ENCODE measurements around the gene HMCN1.

HMCN1 gene

DNA sequence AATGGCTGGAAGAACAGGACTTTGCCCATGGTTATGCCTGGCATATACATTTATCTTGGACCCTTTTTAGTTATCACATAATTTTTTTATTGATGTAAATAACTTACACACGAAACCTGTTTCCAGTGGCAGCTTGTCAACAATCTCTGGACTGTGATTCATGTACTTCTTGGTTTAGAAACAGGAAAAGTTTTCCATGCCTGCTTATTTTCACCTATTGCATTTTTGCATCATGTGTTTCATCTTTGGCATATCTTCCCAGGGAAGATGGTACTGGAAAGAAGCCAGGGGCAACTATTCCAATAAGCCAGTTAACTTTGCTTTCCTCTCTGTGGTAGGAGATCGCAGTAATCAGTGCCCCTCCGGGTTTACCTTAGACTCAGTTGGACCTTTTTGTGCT is 430.6 kb downstream of the HMCN1 start:
- TF ChIP-seq ARNT (IDR thresholded peaks at IDR 0.05): no peak
- DNase-seq (ENCODE audit: extremely low spot score): no peak
- ChIA-PET CTCF (interaction anchor here (0.8 to 1.5 kb wide), 2 partner anchors 9 to 54 kb away, joined by 3 to 5 read pairs; no protein-coding TSS in a partner anchor), POLR2A (no interaction called here)

DNA sequence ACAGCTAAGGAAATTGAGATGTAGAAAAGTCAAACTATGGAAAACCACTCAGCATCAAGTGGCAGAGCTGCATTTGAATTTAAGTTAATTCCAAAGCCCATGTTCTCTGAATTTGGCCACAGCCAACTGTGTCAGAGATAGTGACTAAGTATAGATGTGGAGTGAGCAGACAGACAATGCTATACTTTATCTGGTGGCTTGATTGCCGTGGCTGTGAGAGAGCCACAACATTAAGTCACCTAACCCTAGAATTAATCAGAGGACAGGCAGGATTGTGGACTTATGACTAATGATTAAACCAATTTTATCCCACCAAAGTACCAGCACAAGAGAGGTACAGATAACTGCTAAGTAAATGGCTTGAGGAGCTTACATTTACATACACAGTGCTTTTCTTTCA is 431.1 kb downstream of the HMCN1 start:
- ChIA-PET CTCF (interaction anchor here (1.5 kb wide), 1 partner anchor 10 kb away, joined by 5 read pairs; no protein-coding TSS in a partner anchor), POLR2A (no interaction called here)
- DNase-seq (ENCODE audit: extremely low spot score): no peak
- no peak for TF ChIP-seq SUZ12 (IDR thresholded peaks at IDR 0.05)
- TF ChIP-seq TARDBP (IDR thresholded peaks at IDR 0.05): no peak
- no peak for TF ChIP-seq ELF4 (IDR thresholded peaks at IDR 0.05)
- TF ChIP-seq ZNF384 (IDR thresholded peaks at IDR 0.05): no peak
- TF ChIP-seq HDGF (IDR thresholded peaks at IDR 0.05; ENCODE audit: borderline replicate concordance): no peak
- no peak for TF ChIP-seq NFRKB (IDR thresholded peaks at IDR 0.05)
- TF ChIP-seq FOXK2 (IDR thresholded peaks at IDR 0.05): no peak
- TF ChIP-seq ARNT (IDR thresholded peaks at IDR 0.05): no peak

DNA sequence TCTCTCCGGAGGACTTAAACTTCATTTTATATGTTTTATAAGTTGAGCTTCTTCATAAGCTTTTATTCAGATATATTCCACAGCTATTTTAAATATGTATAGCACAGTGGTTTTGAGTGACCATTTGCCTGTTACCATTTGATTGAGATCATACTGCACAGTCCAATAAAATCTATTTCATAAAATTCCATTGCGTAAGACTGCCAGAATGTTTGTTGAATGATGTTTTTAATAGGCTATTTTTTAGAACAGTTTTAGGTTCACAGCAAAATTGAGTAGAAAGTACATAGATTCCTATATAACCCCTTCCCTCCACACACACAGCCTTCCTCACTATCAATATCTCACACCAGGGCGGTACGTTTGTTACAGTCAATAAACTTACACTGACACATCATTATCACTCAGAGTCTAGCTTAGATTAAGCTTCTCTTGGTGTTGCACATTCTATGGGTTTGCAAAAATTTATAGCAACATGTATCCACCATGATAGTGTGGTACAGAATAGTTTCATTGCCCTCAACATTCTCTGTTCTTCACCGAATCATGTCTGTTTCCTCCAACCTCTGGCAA is 433.0 kb downstream of the HMCN1 start:
- ChIA-PET POLR2A (no interaction called here), CTCF (no interaction called here)
- no peak for DNase-seq (ENCODE audit: extremely low spot score)
- TF ChIP-seq L3MBTL2 (conservative IDR thresholded peaks at IDR 0.05): no peak

DNA sequence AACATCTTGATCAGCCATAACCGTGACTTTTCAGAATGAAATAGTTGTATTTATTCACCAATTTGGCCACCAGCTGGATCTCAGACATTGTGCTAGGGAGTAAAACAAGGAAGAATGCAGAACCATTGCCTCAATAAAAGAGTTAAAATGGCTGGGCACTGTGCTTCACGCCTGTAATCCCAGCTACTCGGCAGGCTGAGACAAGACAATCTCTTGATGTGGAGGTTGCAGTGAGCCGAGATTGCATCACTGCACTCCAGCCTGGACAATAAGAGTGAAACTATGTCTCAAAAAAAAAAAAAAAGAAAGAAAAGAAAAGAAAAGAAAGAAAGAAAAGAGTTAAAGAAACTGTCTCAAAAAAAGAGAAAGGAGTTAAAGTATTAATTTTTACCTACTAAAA is 441.4 kb downstream of the HMCN1 start:
- ChIA-PET CTCF (no interaction called here), POLR2A (no interaction called here)
- DNase-seq (ENCODE audit: extremely low spot score): no peak
- TF ChIP-seq FOXK2 (IDR thresholded peaks at IDR 0.05) (no peak), L3MBTL2 (conservative IDR thresholded peaks at IDR 0.05) (no peak), FOXM1 (IDR thresholded peaks at IDR 0.05; ENCODE audit: borderline replicate concordance) (no peak), CTBP1 (IDR thresholded peaks at IDR 0.05; ENCODE audit: borderline replicate concordance) (no peak), ARNT (IDR thresholded peaks at IDR 0.05) (no peak), TARDBP (IDR thresholded peaks at IDR 0.05) (no peak)

DNA sequence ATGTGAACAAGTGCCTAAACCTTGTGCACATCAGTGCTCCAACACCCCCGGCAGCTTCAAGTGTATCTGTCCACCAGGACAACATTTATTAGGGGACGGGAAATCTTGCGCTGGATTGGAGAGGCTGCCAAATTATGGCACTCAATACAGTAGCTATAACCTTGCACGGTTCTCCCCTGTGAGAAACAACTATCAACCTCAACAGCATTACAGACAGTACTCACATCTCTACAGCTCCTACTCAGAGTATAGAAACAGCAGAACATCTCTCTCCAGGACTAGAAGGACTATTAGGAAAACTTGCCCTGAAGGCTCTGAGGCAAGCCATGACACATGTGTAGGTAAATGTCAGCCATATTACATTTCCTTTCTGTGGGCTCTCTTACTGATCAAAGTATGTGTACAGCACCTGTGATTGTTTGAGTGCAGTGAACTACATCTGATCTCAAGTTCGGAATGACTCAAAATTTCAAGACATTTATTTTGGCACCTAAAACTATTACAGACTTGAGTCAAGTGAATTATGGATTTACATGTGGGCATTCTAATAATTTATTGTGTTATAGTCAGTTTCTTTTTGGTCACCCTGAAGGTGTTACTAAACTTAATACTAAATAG is 444.3 kb downstream of the HMCN1 start:
- POLR2A ChIA-PET: no interaction called here
- CTCF ChIA-PET: no interaction called here
- DNase-seq (ENCODE audit: extremely low spot score): no peak
- TF ChIP-seq CTBP1 (IDR thresholded peaks at IDR 0.05; ENCODE audit: borderline replicate concordance) (no peak), ELF4 (IDR thresholded peaks at IDR 0.05) (no peak), TARDBP (IDR thresholded peaks at IDR 0.05) (no peak), FOXM1 (IDR thresholded peaks at IDR 0.05; ENCODE audit: borderline replicate concordance) (no peak), SUZ12 (IDR thresholded peaks at IDR 0.05) (no peak), BHLHE40 (IDR thresholded peaks at IDR 0.05; ENCODE audit: borderline replicate concordance) (no peak), HDGF (IDR thresholded peaks at IDR 0.05; ENCODE audit: borderline replicate concordance) (no peak), FOXA1 (IDR thresholded peaks at IDR 0.05) (no peak), FOXK2 (IDR thresholded peaks at IDR 0.05) (no peak), NFRKB (IDR thresholded peaks at IDR 0.05) (no peak), ZNF384 (IDR thresholded peaks at IDR 0.05) (no peak), SP1 (IDR thresholded peaks at IDR 0.05) (no peak)
- TF ChIP-seq, protein P1, sequence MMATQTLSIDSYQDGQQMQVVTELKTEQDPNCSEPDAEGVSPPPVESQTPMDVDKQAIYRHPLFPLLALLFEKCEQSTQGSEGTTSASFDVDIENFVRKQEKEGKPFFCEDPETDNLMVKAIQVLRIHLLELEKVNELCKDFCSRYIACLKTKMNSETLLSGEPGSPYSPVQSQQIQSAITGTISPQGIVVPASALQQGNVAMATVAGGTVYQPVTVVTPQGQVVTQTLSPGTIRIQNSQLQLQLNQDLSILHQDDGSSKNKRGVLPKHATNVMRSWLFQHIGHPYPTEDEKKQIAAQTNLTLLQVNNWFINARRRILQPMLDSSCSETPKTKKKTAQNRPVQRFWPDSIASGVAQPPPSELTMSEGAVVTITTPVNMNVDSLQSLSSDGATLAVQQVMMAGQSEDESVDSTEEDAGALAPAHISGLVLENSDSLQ (IDR thresholded peaks at IDR 0.05): no peak

DNA sequence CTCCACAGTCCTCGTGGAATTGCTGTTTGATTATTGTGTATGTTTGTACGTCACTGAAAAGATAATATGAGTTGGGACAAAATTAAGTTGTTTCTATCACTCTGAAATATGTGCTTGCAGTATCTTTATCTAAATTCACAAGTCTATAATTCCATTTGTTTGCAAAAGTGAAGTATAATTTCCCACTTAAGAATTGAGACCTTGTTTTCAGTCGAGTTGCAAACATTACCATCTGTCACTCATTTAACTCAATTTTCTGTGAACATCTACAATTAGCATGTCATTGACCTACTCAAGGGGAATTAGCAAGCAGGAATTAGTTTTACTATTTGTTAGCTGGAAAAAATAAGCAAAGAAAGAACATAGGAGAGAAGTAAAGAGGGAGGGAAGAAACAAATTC is 445.0 kb downstream of the HMCN1 start:
- ChIA-PET CTCF (no interaction called here), POLR2A (no interaction called here)
- TF ChIP-seq SP1 (IDR thresholded peaks at IDR 0.05) (no peak), ZNF384 (IDR thresholded peaks at IDR 0.05) (no peak), ELF4 (IDR thresholded peaks at IDR 0.05) (no peak), BHLHE40 (IDR thresholded peaks at IDR 0.05; ENCODE audit: borderline replicate concordance) (no peak), FOXA1 (IDR thresholded peaks at IDR 0.05) (no peak), FOXK2 (IDR thresholded peaks at IDR 0.05) (no peak)
- DNase-seq (ENCODE audit: extremely low spot score): no peak

DNA sequence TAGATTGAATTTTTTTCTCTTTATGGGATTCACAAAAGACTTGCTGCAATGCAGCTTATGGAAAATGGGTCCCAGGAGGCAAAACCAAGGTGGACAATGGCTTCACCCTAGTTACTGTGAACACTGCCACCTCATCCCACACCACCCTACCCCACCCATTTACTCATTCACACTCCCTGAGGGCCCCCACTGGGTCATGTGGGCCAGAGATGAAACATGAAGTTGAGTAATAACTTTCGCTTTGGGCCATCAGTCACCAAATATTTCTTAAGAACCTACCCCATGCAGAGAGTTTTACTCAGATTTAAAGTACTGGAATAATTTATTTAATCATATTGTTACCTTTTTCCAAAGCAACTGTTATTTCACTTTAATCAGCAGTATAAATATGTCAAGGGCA is 449.0 kb downstream of the HMCN1 start:
- CTCF ChIA-PET: no interaction called here
- TF ChIP-seq SUZ12 (IDR thresholded peaks at IDR 0.05) (no peak), FOXM1 (IDR thresholded peaks at IDR 0.05; ENCODE audit: borderline replicate concordance) (no peak), FOXK2 (IDR thresholded peaks at IDR 0.05) (no peak), ZNF384 (IDR thresholded peaks at IDR 0.05) (no peak), BHLHE40 (IDR thresholded peaks at IDR 0.05; ENCODE audit: borderline replicate concordance) (no peak), LEF1 (IDR thresholded peaks at IDR 0.05; ENCODE audit: borderline replicate concordance) (no peak), HDGF (IDR thresholded peaks at IDR 0.05; ENCODE audit: borderline replicate concordance) (no peak), FOXA1 (IDR thresholded peaks at IDR 0.05) (no peak), ELF4 (IDR thresholded peaks at IDR 0.05) (no peak), CTBP1 (IDR thresholded peaks at IDR 0.05; ENCODE audit: borderline replicate concordance) (no peak), SP1 (IDR thresholded peaks at IDR 0.05) (no peak), NFRKB (IDR thresholded peaks at IDR 0.05) (no peak), TARDBP (IDR thresholded peaks at IDR 0.05) (no peak), ARNT (IDR thresholded peaks at IDR 0.05) (no peak), L3MBTL2 (conservative IDR thresholded peaks at IDR 0.05) (no peak)
- TF ChIP-seq, protein P1 (IDR thresholded peaks at IDR 0.05): no peak
- POLR2A ChIA-PET: no interaction called here
- no peak for DNase-seq (ENCODE audit: extremely low spot score)
